Right cardiac atrium (tissue), 5 donors: Measurements from ENCODE around the gene SFXN5. TPM values are rescaled to one million over a fixed set of nuclear protein-coding genes. Genes with fewer than 3 reads are reported as not detected.

ENCODE experiments used
- ATAC-seq, 2 donors: fragments of 200-7000 bp; cut with Tn5 transposase; one replicate each; pipeline versions ENCODE4 v1.8.0 to v1.9.1; 2020; ENCODE audit warnings: moderate library complexity in 2 of 2, mild to moderate bottlenecking in 1 of 2
- DNase-seq, 3 donors: peaks; one replicate each; pipeline ENCODE4 v3.0.0-alpha.2; 2020
- H3K27ac ChIP-seq: one replicate; pipeline ENCODE4 v1.5.1; 2013; ENCODE audit warnings: mild to moderate bottlenecking, low read length, control low read depth, moderate library complexity
- H3K27me3 ChIP-seq: one replicate; pipeline ENCODE4 v1.6.1; 2013; ENCODE audit not compliant: control insufficient read depth, insufficient read depth
- H3K4me1 ChIP-seq: one replicate; pipeline ENCODE4 v1.6.1; 2013; ENCODE audit warnings: low read length; ENCODE audit not compliant: control insufficient read depth, insufficient read depth
- H3K4me3 ChIP-seq: one replicate; pipeline ENCODE4 v1.5.1; 2013; ENCODE audit warnings: low read length, control low read depth
- H3K9me3 ChIP-seq: one replicate; pipeline ENCODE4 v1.6.1; 2013; ENCODE audit warnings: low read length; ENCODE audit not compliant: control insufficient read depth
- WGBS: extraction: QIAGEN DNeasy Blood & Tissue Kit; methylation state at CpG from one replicate; pipeline ENCODE4 v1.1.7; 2013; 5-methylcytosine and 5-hydroxymethylcytosine counted together
- intact Hi-C, 4 donors: fragments of 100-400 bp; cut with DNase I; formaldehyde crosslinking; loops; one replicate each; pipeline versions ENCODE4 v1.11.0 to v1.14.0; 2022 to 2023
- polyA plus RNA-seq: library from polyadenylated mRNA; stranded (reverse); fragments of 200-250 nt; gene quantifications from one replicate; pipeline ENCODE4 v1.2.3, GENCODE V29; 2013
- total RNA-seq, 4 donors: library from RNA; stranded (reverse); fragmentation: NEBNext Ultra II Directional; extraction: Animal tissue kit (Norgen Biotek cat#: 25700); gene quantifications; one replicate each; pipeline ENCODE4 v1.2.1, GENCODE V29; 2021
- donor health status: healthy with polysubstance abuse.
- donor health status: DM: no; HTN: yes; CAD: no.
- donor health status: DM: no; HTN: no; CAD: no.
- donor health status: DM: no; HTN: yes; CAD: no; lungs with severe emphysema.
- donor health status: DM: yes; HTN: yes; CAD: no.

The SFXN5 gene
- total and polyA plus RNA-seq, 5 donors: 7.6 to 12.1 (median 10.6) TPM

DNA sequence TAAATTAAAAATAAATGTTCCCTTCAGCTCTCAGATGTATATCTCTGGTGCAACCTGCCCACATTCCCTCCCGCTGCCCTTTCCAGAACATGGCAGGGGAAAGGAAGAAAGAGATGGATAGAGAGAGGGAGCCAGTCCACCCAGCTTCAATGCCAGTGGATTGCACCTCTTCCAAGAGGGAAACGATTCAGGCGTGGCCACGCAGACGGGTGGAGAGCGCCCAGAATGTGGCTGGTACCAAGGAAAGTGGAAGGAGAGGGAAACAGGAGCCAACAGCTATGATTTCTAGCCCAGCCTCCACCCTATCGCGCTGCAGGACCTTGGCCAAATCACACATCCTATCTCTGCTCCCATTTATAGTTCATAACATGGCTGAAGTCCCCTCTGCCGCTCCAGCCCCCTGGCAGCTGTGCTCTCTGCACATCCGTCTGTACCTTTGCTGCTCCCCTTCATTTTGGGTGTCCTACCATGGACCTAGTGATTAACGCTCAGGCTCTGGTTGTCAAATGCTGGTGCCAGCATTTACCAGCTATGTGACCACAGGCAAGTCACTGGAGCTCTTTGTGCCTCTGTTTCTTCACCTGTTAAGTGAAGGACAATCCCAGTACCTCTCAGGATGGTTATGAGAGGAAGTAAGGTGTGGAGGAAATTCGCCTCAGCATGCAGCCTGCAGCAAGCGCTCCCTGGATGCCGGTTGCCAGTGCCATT, 66.5 kb downstream of the SFXN5 start:
- Histone ChIP-seq H3K9me3 (no peaks in the 10 kb centered on the region), H3K27me3 (no peaks in the 10 kb centered on the region), H3K27ac (no peak overlapping the region), H3K4me1 (no peaks in the 10 kb centered on the region), H3K4me3 (no peak overlapping the region)
- no peak for DNase-seq
- intact Hi-C loops: no loop called here
- no peak for ATAC-seq
- 77% methylated on average over 14 of the region's 14 CpGs for WGBS

- Histone ChIP-seq H3K4me3 (no peak overlapping the region), H3K4me1 (no peaks in the 10 kb centered on the region), H3K27ac (no peak overlapping the region), H3K27me3 (no peaks in the 10 kb centered on the region), H3K9me3 (no peaks in the 10 kb centered on the region)
- DNase-seq (no peak), ATAC-seq (peak in 1 of 2 donors; percentile 17)
- intact Hi-C loops: no loop called here
- 84% methylated on average over 12 of the region's 12 CpGs for WGBS
Measured at GRCh38 chr2:73004466-73004865, 67.0 kb downstream of the SFXN5 start.

GRCh38 chr2:73003027-73003426, 68.5 kb downstream of the SFXN5 start:
- Histone ChIP-seq H3K27me3 (no peaks in the 10 kb centered on the region), H3K4me3 (no peak overlapping the region), H3K4me1 (no peaks in the 10 kb centered on the region), H3K9me3 (no peaks in the 10 kb centered on the region), H3K27ac (no peak overlapping the region)
- no peak for ATAC-seq
- DNase-seq: no peak
- intact Hi-C loops: no loop called here
- WGBS: 92% methylated on average over 8 of the region's 8 CpGs

GRCh38 chr2:73000808-73001570, 70.5 kb downstream of the SFXN5 start:
- no peak for DNase-seq
- intact Hi-C loops: no loop called here
- H3K4me3 ChIP-seq: no peak overlapping the region
- no peak for ATAC-seq
- H3K9me3 ChIP-seq: no peaks in the 10 kb centered on the region
- 91% methylated on average over 6 of the region's 6 CpGs for WGBS
- H3K27ac ChIP-seq: no peak overlapping the region
- no peaks in the 10 kb centered on the region for H3K27me3 ChIP-seq
- no peaks in the 10 kb centered on the region for H3K4me1 ChIP-seq

GRCh38 chr2:72999729-73000725, 71.5 kb downstream of the SFXN5 start:
- Histone ChIP-seq H3K27ac (no peak overlapping the region), H3K4me1 (no peaks in the 10 kb centered on the region), H3K9me3 (no peaks in the 10 kb centered on the region), H3K27me3 (no peaks in the 10 kb centered on the region), H3K4me3 (no peak overlapping the region)
- WGBS: 92% methylated on average over 13 of the region's 13 CpGs
- ATAC-seq: no peak
- DNase-seq: no peak
- intact Hi-C loops: loop anchor here in 1 of 4 donors (10.0 kb wide), 1 partner anchor 105 kb away; no protein-coding TSS in a partner anchor

DNA sequence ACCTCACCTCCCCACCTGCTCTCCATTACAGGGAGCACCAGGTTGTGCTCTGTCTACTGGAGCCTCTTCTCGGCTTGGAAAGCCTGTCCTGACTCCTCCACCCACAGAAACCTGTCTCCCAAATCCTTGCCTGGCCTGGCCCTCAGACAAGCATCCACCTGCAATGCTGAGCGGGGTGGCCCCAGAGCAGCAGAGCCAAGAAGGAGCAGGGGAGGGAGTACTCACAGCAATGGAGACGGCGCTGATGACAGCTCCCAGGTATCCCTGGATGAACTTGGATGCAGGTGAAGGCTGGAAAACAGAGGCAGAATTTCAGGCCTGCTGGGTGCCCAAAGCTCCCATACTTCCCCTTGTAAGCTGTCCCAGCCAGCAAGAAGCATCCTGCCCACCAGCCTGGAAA, 72.8 kb downstream of the SFXN5 start:
- ATAC-seq (no peak), DNase-seq (no peak)
- 89% methylated on average over 4 of the region's 4 CpGs for WGBS
- Histone ChIP-seq H3K27me3 (no peaks in the 10 kb centered on the region), H3K27ac (no peak overlapping the region), H3K4me3 (no peak overlapping the region), H3K9me3 (no peaks in the 10 kb centered on the region), H3K4me1 (no peaks in the 10 kb centered on the region)
- intact Hi-C loops: loop anchor here in 1 of 4 donors (10.0 kb wide), 1 partner anchor 104 kb away; no protein-coding TSS in a partner anchor

DNA sequence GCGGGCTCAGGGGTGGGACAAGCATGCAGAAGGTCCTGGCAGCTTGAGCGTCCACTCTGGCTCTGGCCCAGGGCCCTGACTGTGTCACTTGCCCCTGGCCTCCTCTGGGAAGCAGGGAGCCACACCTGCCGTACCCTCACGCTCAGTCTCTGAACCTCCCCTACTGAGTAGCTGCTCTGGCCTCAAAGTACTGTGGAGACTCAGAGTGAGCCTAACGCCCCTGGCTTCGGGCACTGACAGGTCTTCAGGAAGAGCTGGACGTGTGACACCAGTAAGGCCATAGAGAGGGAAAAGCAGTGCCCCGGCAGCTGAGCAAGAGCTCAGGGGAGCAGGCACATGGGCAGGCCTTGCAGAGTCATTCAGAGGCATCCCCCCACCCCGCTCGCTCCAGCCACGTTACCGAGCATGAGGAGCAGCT, 73.3 kb downstream of the SFXN5 start:
- Histone ChIP-seq H3K4me1 (no peaks in the 10 kb centered on the region), H3K27ac (no peak overlapping the region), H3K9me3 (no peaks in the 10 kb centered on the region), H3K4me3 (no peak overlapping the region), H3K27me3 (no peaks in the 10 kb centered on the region)
- WGBS: 94% methylated on average over 12 of the region's 12 CpGs
- intact Hi-C loops: loop anchor here in 1 of 4 donors (10.0 kb wide), 1 partner anchor 103 kb away; no protein-coding TSS in a partner anchor
- DNase-seq (no peak), ATAC-seq (no peak)

DNA sequence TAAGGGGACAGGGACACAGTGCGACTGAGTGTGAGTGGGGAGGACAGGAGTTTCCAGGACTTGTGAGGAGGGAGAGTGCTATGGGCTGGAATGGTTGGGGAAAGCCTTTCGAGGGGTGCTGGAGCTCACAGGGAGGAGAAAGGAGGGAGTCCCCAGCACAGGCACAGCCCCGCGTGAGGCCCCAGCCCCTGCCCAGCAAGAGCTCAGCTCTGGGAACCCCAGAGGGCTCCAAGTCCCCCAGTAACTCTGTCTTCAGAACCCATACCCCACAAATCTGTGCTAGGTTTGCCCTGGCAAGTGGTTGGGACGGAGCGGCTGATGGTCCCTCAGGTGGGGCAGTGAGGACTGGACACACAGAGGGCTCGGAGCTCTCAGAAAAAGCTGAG, 75.4 kb downstream of the SFXN5 start:
- 97% methylated on average over 7 of the region's 7 CpGs for WGBS
- Histone ChIP-seq H3K9me3 (no peaks in the 10 kb centered on the region), H3K27ac (no peak overlapping the region), H3K4me1 (no peaks in the 10 kb centered on the region), H3K4me3 (no peak overlapping the region), H3K27me3 (no peaks in the 10 kb centered on the region)
- intact Hi-C loops: loop anchor here in 1 of 4 donors (10.0 kb wide), 1 partner anchor 101 kb away; no protein-coding TSS in a partner anchor
- DNase-seq (no peak), ATAC-seq (no peak)

DNA sequence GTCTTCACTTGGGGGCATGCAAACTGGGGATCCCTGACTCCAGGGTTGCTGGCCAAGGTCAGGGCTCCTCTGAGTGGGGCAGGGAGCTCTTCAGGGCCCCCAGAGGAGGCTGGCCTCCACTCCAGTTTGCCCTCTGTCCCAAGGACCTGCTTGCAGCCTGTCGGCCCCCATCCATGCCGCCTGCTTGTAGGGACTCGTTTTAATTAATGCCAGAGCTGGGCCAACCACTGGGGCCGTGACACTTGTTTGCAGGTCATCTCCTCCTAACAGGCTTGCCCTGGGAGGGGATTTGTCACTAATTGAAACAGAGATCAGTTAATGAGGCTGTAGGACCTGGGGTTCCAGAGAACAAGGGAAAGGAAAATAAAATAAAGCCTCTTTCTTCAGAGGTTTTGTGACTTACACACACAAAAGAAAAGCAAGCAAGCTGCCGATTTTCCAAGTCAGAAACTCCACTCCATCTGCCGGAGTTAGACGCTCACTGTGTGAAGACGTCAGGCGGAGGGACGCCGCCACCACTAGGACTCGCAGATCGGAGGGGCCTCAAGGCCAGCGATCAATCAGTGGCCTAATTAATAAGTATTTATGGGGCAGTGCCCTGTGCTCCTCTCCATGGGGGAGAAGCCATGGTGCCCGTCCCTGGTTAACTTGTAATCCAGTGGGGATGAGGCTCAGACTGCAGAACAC, 75.9 kb downstream of the SFXN5 start:
- no peak for DNase-seq
- 85% methylated on average over 15 of the region's 15 CpGs for WGBS
- no peak overlapping the region for H3K27ac ChIP-seq
- no peaks in the 10 kb centered on the region for H3K4me1 ChIP-seq
- H3K27me3 ChIP-seq: no peaks in the 10 kb centered on the region
- H3K9me3 ChIP-seq: no peaks in the 10 kb centered on the region
- no peak overlapping the region for H3K4me3 ChIP-seq
- no peak for ATAC-seq
- intact Hi-C loops: loop anchor here in 1 of 4 donors (10.0 kb wide), 1 partner anchor 101 kb away; no protein-coding TSS in a partner anchor

GRCh38 chr2:72994991-72995380, 76.5 kb downstream of the SFXN5 start:
- Histone ChIP-seq H3K9me3 (no peaks in the 10 kb centered on the region), H3K27me3 (no peaks in the 10 kb centered on the region), H3K4me3 (no peak overlapping the region), H3K4me1 (no peaks in the 10 kb centered on the region), H3K27ac (no peak overlapping the region)
- no peak for ATAC-seq
- no peak for DNase-seq
- WGBS: 77% methylated on average over 6 of the region's 6 CpGs
- intact Hi-C loops: loop anchor here (5.0 to 10.0 kb wide), 4 partner anchors 100 to 182 kb away; no protein-coding TSS in a partner anchor
